Calu3 (cell line): ENCODE measurements around the gene MVK. TPM values are rescaled to one million over a fixed set of nuclear protein-coding genes. Genes with fewer than 3 reads are reported as not detected.

Source experiments
- BruUV-seq: library from RNA; stranded (reverse); fragments of 400-500 nt; replicated peaks from 2 replicates; lab custom pipeline; 2021; lab: Mats Ljungman, UMichigan
- CTCF ChIA-PET: fragments of 300-600 bp; sonication (Branson Sonifier 250); formaldehyde crosslinking; loops from one replicate; lab custom pipeline; 2022; ENCODE audit warnings: antibody characterized with exemption; lab: Charles Lee
- DNase-seq: peaks from one replicate; pipeline ENCODE4 v3.0.0; 2022
- H3K27ac Mint-ChIP-seq: one replicate; pipeline ENCODE4 v1.8.0; 2022; ENCODE audit warnings: mixed read lengths; ENCODE audit not compliant: unreplicated experiment
- H3K27me3 Mint-ChIP-seq: one replicate; pipeline ENCODE4 v1.8.0; 2022; ENCODE audit warnings: mixed read lengths; ENCODE audit not compliant: unreplicated experiment
- H3K36me3 Mint-ChIP-seq: one replicate; pipeline ENCODE4 v1.8.0; 2022; ENCODE audit warnings: mild to moderate bottlenecking, moderate library complexity, mixed read lengths; ENCODE audit not compliant: insufficient read depth, unreplicated experiment
- H3K4me1 Mint-ChIP-seq: one replicate; pipeline ENCODE4 v1.8.0; 2022; ENCODE audit warnings: mild to moderate bottlenecking, low read depth, mixed read lengths; ENCODE audit not compliant: unreplicated experiment
- H3K4me3 Mint-ChIP-seq: one replicate; pipeline ENCODE4 v1.8.0; 2022; ENCODE audit warnings: mild to moderate bottlenecking, low read depth, moderate library complexity, mixed read lengths; ENCODE audit not compliant: unreplicated experiment
- H3K9me3 Mint-ChIP-seq: one replicate; pipeline ENCODE4 v1.8.0; 2022; ENCODE audit warnings: low read depth, mixed read lengths; ENCODE audit not compliant: unreplicated experiment
- intact Hi-C: fragments of 100-400 bp; cut with micrococcal nuclease; formaldehyde crosslinking; loops from one replicate; pipeline ENCODE4 v1.10.0; 2022; ENCODE audit not compliant: unreplicated experiment
- total RNA-seq: library from RNA; stranded (reverse); gene quantifications from 2 replicates; pipeline ENCODE4 v1.2.3, GENCODE V29; 2022
- TF ChIP-seq, protein P1 (sequence below): fragments of 200-600 bp; IDR thresholded peaks from one replicate; pipeline ENCODE4 v1.8.0; 2022; ENCODE audit warnings: antibody characterized with exemption; ENCODE audit not compliant: unreplicated experiment

Gene MVK
- total RNA-seq, 1 experiment from 2014 or later: 41.6 TPM

DNA sequence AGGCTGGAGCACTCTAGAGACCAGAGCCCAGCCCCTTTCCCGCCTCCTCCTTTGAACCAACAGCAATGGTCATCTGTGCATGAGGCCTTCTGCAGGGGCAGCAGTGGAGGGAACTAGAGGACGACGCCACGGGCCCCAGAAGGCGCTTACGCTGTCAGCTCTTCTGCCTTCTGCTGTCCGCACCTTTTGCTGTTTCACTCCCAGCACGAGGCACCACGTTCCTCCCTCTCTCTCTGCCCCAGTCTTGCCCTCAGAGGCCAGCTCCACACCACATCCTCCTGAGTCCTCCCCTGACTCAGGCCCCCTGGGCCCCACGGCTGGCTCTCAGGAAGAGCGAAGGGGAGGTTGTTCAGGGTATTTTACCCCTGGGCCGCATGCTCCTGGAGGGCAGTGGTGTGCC, 15.8 kb upstream of the MVK start:
- Mint-ChIP-seq H3K27ac (no peak overlapping the region), H3K4me3 (no peak overlapping the region), H3K36me3 (peaks cover 30% of the 10 kb centered on the region), H3K4me1 (no peaks in the 10 kb centered on the region), H3K27me3 (peaks cover 19% of the 10 kb centered on the region), H3K9me3 (no peaks in the 10 kb centered on the region)
- CTCF ChIA-PET: no interaction called here
- TF ChIP-seq, protein P1, sequence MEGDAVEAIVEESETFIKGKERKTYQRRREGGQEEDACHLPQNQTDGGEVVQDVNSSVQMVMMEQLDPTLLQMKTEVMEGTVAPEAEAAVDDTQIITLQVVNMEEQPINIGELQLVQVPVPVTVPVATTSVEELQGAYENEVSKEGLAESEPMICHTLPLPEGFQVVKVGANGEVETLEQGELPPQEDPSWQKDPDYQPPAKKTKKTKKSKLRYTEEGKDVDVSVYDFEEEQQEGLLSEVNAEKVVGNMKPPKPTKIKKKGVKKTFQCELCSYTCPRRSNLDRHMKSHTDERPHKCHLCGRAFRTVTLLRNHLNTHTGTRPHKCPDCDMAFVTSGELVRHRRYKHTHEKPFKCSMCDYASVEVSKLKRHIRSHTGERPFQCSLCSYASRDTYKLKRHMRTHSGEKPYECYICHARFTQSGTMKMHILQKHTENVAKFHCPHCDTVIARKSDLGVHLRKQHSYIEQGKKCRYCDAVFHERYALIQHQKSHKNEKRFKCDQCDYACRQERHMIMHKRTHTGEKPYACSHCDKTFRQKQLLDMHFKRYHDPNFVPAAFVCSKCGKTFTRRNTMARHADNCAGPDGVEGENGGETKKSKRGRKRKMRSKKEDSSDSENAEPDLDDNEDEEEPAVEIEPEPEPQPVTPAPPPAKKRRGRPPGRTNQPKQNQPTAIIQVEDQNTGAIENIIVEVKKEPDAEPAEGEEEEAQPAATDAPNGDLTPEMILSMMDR: no peak
- DNase-seq: no peak
- no TSS peak for BruUV-seq
- intact Hi-C loops: no loop called here

DNA sequence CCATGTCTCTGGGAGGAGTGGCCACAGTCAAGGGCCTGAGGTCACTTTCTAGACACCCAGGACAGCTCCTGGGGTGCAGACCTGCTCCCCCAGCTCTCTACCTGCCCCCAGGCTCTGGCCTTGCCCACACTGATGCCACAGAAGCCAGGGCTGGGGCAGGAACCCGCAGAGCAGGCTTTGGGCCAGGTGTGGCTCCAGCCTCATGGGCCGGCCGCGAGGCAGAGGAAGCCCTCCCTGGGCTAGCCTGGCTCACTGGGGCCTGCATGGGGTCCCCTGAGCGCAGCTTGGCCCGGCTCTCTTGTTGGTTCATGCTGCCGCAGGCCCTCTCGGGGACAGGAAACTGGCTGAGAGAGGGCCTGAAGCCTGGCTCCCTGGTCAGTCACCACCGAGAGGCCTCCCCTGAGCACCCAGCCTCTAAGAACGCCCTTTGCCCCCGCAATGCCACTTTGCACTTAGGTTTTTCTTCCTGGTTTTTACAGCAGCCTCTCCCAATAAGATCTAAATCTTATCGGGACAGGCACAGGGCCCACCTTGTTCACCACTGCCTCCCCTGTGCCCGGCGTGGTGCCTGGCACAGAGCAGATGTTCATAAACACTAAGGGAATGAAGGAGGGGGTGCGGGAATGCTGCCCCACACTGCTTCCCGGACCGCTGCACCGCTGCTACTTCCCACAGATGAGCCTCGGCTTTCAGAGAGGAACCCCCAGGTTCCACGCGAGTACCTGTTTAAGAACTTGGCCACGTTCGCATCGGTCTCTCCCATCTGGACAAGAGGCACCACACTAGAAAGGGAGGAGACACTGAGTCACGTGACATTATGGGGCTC, 15.0 kb upstream of the MVK start:
- no peak for DNase-seq
- Mint-ChIP-seq H3K4me1 (no peaks in the 10 kb centered on the region), H3K9me3 (no peaks in the 10 kb centered on the region), H3K27me3 (peaks cover 11% of the 10 kb centered on the region), H3K4me3 (no peak overlapping the region), H3K27ac (no peak overlapping the region), H3K36me3 (peaks cover 33% of the 10 kb centered on the region)
- TF ChIP-seq, protein P1: no peak
- CTCF ChIA-PET: no interaction called here
- no TSS peak for BruUV-seq
- intact Hi-C loops: no loop called here

DNA sequence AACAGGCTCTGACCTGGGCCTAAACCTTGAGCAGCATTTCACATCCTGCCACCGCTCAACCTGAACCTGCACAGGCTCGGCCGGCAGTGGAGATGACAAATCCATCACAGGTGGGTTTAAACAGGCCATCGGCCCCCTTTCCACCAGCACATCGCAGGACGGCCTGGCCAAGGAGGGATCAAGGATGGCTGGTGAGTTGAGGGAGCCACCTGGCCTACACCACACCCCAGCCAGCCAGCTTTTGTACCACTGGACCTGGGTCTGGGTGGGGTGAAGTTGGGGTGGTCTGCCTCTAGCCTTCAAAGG, 14.4 kb upstream of the MVK start:
- TF ChIP-seq, protein P1: no peak
- Mint-ChIP-seq H3K27me3 (peaks cover 6% of the 10 kb centered on the region), H3K36me3 (peaks cover 33% of the 10 kb centered on the region), H3K9me3 (no peaks in the 10 kb centered on the region), H3K27ac (no peak overlapping the region), H3K4me3 (no peak overlapping the region), H3K4me1 (no peaks in the 10 kb centered on the region)
- CTCF ChIA-PET: no interaction called here
- intact Hi-C loops: no loop called here
- no TSS peak for BruUV-seq
- DNase-seq: no peak

DNA sequence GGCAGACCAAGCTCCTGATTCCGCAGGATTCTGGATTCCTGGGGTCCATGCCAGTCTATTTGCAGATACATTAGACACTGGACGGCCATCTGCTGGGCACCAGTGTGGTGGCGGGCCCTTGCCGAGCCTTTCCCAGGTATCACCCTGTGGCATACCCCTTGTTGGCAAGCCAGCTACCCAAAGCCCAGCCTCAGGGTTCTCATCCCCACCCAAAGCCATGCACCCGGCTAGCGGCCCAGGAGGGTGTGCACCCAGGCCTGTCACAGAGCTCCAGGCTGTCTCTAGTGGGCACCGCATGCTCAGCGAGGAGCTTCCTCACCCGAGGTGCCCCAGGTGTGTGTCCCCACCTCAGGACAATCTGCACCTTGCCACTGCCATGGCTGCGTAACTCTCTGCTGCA, 14.0 kb upstream of the MVK start:
- H3K4me3 Mint-ChIP-seq: no peak overlapping the region
- no peak overlapping the region for H3K27ac Mint-ChIP-seq
- TF ChIP-seq, protein P1: no peak
- no peaks in the 10 kb centered on the region for H3K4me1 Mint-ChIP-seq
- H3K36me3 Mint-ChIP-seq: peaks cover 34% of the 10 kb centered on the region
- BruUV-seq: no TSS peak
- no peak for DNase-seq
- no peaks in the 10 kb centered on the region for H3K9me3 Mint-ChIP-seq
- CTCF ChIA-PET: no interaction called here
- intact Hi-C loops: no loop called here
- H3K27me3 Mint-ChIP-seq: peaks cover 1% of the 10 kb centered on the region
